Prostate gland (tissue), 2 donors: ENCODE data around the gene SLC35G3. TPM values are rescaled to one million over a fixed set of nuclear protein-coding genes. Genes with fewer than 3 reads are reported as not detected.
"Not testable (repeated sequence)": the region's sequence is repeated elsewhere in the genome, so short reads cannot be mapped to it uniquely, and the experiment has no call there.

Experiments used
- DNase-seq: peaks from one replicate; pipeline ENCODE4 v3.0.0-alpha.2; 2019; ENCODE audit warnings: low spot score
- H3K27ac ChIP-seq, 2 donors: fragments of 200-600 bp; sonication (generic); 2 replicates each; pipeline ENCODE4 v1.5.1; 2017 to 2019
- H3K27me3 ChIP-seq: fragments of 200-600 bp; sonication (generic); replicated peaks from 2 replicates; pipeline ENCODE4 v1.5.1; 2019; ENCODE audit not compliant: insufficient read depth
- H3K36me3 ChIP-seq, 2 donors: fragments of 200-600 bp; sonication (generic); 1 replicate in 1 of 2; 2 replicates in 1 of 2; pipeline versions ENCODE4 v1.5.1 to v1.8.1; 2017 to 2019
- H3K4me1 ChIP-seq: fragments of 200-600 bp; sonication (generic); replicated peaks from 2 replicates; pipeline ENCODE4 v1.5.1; 2019
- H3K4me3 ChIP-seq, 2 donors: fragments of 200-600 bp; sonication (generic); 2 replicates each; pipeline ENCODE4 v1.5.1; 2017 to 2019
- H3K9me3 ChIP-seq: fragments of 200-600 bp; sonication (generic); 2 replicates; pipeline ENCODE4 v1.5.1; 2017
- CTCF ChIP-seq, 4 experiments: fragments of 200-600 bp in 2 of 4; fragments of 450-650 bp in 2 of 4; sonication (generic) in 2 of 4; IDR thresholded peaks; 1 replicate in 3 of 4; 2 replicates in 1 of 4; pipeline ENCODE4 v1.5.1; 2016 to 2019; ENCODE audit warnings: antibody characterized with exemption in 4 of 4, mild to moderate bottlenecking in 2 of 4, moderate library complexity in 2 of 4
- POLR2A ChIP-seq: fragments of 450-650 bp; IDR thresholded peaks from one replicate; pipeline ENCODE4 v1.6.1; 2016; ENCODE audit warnings: antibody characterized with exemption, mild to moderate bottlenecking
- POLR2AphosphoS5 ChIP-seq: sonication (generic); formaldehyde crosslinking; IDR thresholded peaks from one replicate; pipeline ENCODE4 v1.6.1; 2017; ENCODE audit warnings: antibody characterized with exemption
- WGBS: methylation state at CpG from one replicate; pipeline ENCODE4 v1.1.5; 2018; 5-methylcytosine and 5-hydroxymethylcytosine counted together
- intact Hi-C: fragments of 100-400 bp; cut with DNase I; formaldehyde crosslinking; loops from one replicate; pipeline ENCODE4 v1.14.2; 2022
- total RNA-seq, 2 donors: library from RNA; depleted of rRNA; stranded (reverse); fragments of >200 nt; gene quantifications; one replicate each; pipeline ENCODE4 v1.1.0, GENCODE V29; 2016

SLC35G3 gene
- total RNA-seq = under 1 TPM in 1 of 2 donors, not detected in 1; 0.34 TPM

- H3K4me3 ChIP-seq, DNase-seq, H3K9me3 ChIP-seq, H3K27ac ChIP-seq, H3K36me3 ChIP-seq, H3K4me1 ChIP-seq, intact Hi-C loops, H3K27me3 ChIP-seq: not testable (repeated sequence)
- WGBS = 92% methylated on average over 12 of the region's 12 CpGs
Observed at GRCh38 chr17:35194001-35194400, at the start of gene SLC35G3. TSS of gene SLC35G3 (minus strand) at chr17:35194393. CDS start at chr17:35194307, 86 bp downstream.

GRCh38 chr17:35243561-35244340 is 49.6 kb upstream of the SLC35G3 start:
- Histone ChIP-seq H3K27ac (peak overlapping the region; percentile 90 to 95), H3K36me3 (no peaks in the 10 kb centered on the region), H3K9me3 (no peaks in the 10 kb centered on the region), H3K4me1 (peaks cover 9% of the 10 kb centered on the region), H3K27me3 (no peaks in the 10 kb centered on the region), H3K4me3 (peak overlapping the region; percentile 50 to 79)
- DNase-seq = peak; percentile 46
- TF ChIP-seq CTCF (IDR thresholded peaks at IDR 0.05) (no peak), POLR2A (no peak), POLR2AphosphoS5 (peak; percentile 77)
- intact Hi-C loops = no loop called here
- 3% methylated on average over 14 of the region's 14 CpGs for WGBS

GRCh38 chr17:35242805-35243560 is 48.8 kb upstream of the SLC35G3 start, which contains the start of gene SLFN5:
TSS of gene SLFN5 (plus strand) at chr17:35243072. CDS start at chr17:35258691, 15,619 bp downstream.
- under 1% methylated on average over 44 of the region's 44 CpGs for WGBS
- Histone ChIP-seq H3K9me3 (no peaks in the 10 kb centered on the region), H3K4me1 (peaks cover 9% of the 10 kb centered on the region), H3K27me3 (no peaks in the 10 kb centered on the region), H3K4me3 (peak within 1 kb of the TSS; percentile 50 to 79), H3K36me3 (no peaks in the 10 kb centered on the region), H3K27ac (peak within 1 kb of the TSS; percentile 90 to 95)
- intact Hi-C loops = no loop called here
- peak; percentile 97 for TF ChIP-seq POLR2AphosphoS5
- TF ChIP-seq POLR2A = peak; percentile 96
- TF ChIP-seq CTCF (IDR thresholded peaks at IDR 0.05) = no peak
- DNase-seq = peak; percentile 98

DNA sequence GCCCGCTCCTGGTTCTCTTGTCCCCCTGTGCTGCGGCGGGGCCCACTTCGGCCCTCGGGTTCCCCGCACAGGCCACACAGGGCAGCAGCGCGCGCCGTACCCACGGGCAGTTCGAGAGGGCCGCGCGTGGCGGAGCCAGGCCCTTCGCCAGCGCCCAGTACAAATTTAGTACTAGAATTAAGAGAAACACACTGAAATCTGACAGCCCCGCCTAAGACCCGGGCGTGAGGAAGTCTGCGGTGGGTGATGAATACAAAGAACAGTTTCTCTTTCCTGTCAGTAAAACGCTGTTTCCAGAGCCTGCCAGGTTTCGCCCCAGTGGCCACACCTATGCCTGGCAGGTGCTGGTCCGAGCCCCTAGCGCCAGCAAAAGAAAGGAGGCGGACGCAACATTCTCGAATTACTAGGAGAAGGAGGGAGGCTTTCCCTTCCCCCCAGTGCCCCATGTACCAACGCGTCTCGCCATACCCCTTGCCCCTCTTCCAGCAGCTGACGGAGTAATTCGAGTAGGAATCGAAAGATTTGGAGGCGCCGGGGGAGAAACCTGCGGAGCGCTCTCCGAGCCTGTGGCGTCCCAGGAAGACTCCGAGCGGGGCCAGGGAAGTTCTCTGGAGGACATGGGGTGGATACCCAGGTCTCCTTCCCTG is 48.1 kb upstream of the SLC35G3 start:
- no peaks in the 10 kb centered on the region for H3K36me3 ChIP-seq
- TF ChIP-seq CTCF (IDR thresholded peaks at IDR 0.05) (peak in 3 of 4 experiments; percentile 34 to 68 (median 65)), POLR2A (no peak), POLR2AphosphoS5 (peak; percentile 24)
- peak overlapping the region; percentile 50 to 79 for H3K4me3 ChIP-seq
- H3K27ac ChIP-seq = peak overlapping the region; percentile 90 to 95
- intact Hi-C loops = no loop called here
- DNase-seq = peak; percentile 83
- 2% methylated on average over 43 of the region's 43 CpGs for WGBS
- no peaks in the 10 kb centered on the region for H3K27me3 ChIP-seq
- peaks cover 9% of the 10 kb centered on the region for H3K4me1 ChIP-seq
- H3K9me3 ChIP-seq = no peaks in the 10 kb centered on the region

GRCh38 chr17:35241520-35241919 is 47.3 kb upstream of the SLC35G3 start:
- 88% methylated on average over 19 of the region's 19 CpGs for WGBS

More at GRCh38 chr17:35241520-35241919, 47.3 kb upstream of the SLC35G3 start:
- peak overlapping the region; percentile 50 to 79 for H3K4me3 ChIP-seq
- H3K27ac ChIP-seq = peak overlapping the region; percentile 90 to 95
- H3K4me1 ChIP-seq = peaks cover 9% of the 10 kb centered on the region
- intact Hi-C loops = no loop called here
- no peaks in the 10 kb centered on the region for H3K27me3 ChIP-seq
- TF ChIP-seq POLR2A = no peak
- no peak for TF ChIP-seq POLR2AphosphoS5
- TF ChIP-seq CTCF (IDR thresholded peaks at IDR 0.05) = no peak
- DNase-seq = no peak
- no peaks in the 10 kb centered on the region for H3K36me3 ChIP-seq
- no peaks in the 10 kb centered on the region for H3K9me3 ChIP-seq
